Immature natural killer cell (primary cell): ENCODE measurements around the gene MED13L. TPM values are rescaled to one million over a fixed set of nuclear protein-coding genes. Genes with fewer than 3 reads are reported as not detected.

ENCODE experiments used
- DNase-seq, 3 donors: peaks; one replicate each; pipeline ENCODE4 v3.0.0; 2022; ENCODE audit warnings: mixed read lengths in 1 of 3
- H3K27ac Mint-ChIP-seq, 6 donors: one replicate each; pipeline ENCODE4 v1.8.0; 2020; ENCODE audit warnings: mixed read lengths in 6 of 6, mild to moderate bottlenecking in 5 of 6, inconsistent platforms in 4 of 6, moderate library complexity in 3 of 6
- H3K27me3 Mint-ChIP-seq, 3 donors: one replicate each; pipeline ENCODE4 v1.8.0; 2020 to 2021; ENCODE audit warnings: low read depth in 3 of 3, mild to moderate bottlenecking in 3 of 3, mixed read lengths in 3 of 3, moderate library complexity in 3 of 3, inconsistent platforms in 1 of 3
- H3K36me3 Mint-ChIP-seq, 3 donors: one replicate each; pipeline ENCODE4 v1.8.0; 2020; ENCODE audit warnings: mixed read lengths in 3 of 3, inconsistent platforms in 2 of 3, mild to moderate bottlenecking in 2 of 3
- H3K4me1 Mint-ChIP-seq, 2 donors: one replicate each; pipeline ENCODE4 v1.8.0; 2020; ENCODE audit warnings: inconsistent platforms in 2 of 2, mild to moderate bottlenecking in 2 of 2, mixed read lengths in 2 of 2, moderate library complexity in 1 of 2
- H3K4me3 Mint-ChIP-seq, 5 donors: one replicate each; pipeline ENCODE4 v1.8.0; 2020; ENCODE audit warnings: mild to moderate bottlenecking in 5 of 5, mixed read lengths in 5 of 5, inconsistent platforms in 3 of 5, moderate library complexity in 3 of 5
- H3K9me3 Mint-ChIP-seq, 6 donors: one replicate each; pipeline ENCODE4 v1.8.0; 2020; ENCODE audit warnings: mild to moderate bottlenecking in 6 of 6, mixed read lengths in 6 of 6, inconsistent platforms in 4 of 6, moderate library complexity in 3 of 6
- polyA plus RNA-seq, 3 donors: library from polyadenylated mRNA; unstranded; fragments of 300-500 nt; fragmentation: Illumina TruSeq; gene quantifications; one replicate each; pipeline ENCODE4 v1.2.3, GENCODE V29; 2021

Gene MED13L
- polyA plus RNA-seq, 3 donors from 2014 or later: 2.3 to 10.3 (median 4.9) TPM

GRCh38 chr12:116182359-116183063 is 95.0 kb downstream of the MED13L start:
- Mint-ChIP-seq H3K9me3 (no peaks in the 10 kb centered on the region), H3K36me3 (no peaks in the 10 kb centered on the region), H3K27ac (no peak overlapping the region), H3K4me3 (no peak overlapping the region), H3K27me3 (peaks cover 0 to 2% (median 0%) of the 10 kb centered on the region in 3 donors), H3K4me1 (peaks cover 62 to 70% of the 10 kb centered on the region in 2 donors)
- DNase-seq: no peak

- H3K36me3 Mint-ChIP-seq: no peaks in the 10 kb centered on the region
- no peak for DNase-seq
- H3K4me1 Mint-ChIP-seq: peaks cover 58 to 67% of the 10 kb centered on the region in 2 donors
- H3K4me3 Mint-ChIP-seq: no peak overlapping the region
- H3K27me3 Mint-ChIP-seq: peaks cover 0 to 4% (median 0%) of the 10 kb centered on the region in 3 donors
- H3K9me3 Mint-ChIP-seq: no peaks in the 10 kb centered on the region
- no peak overlapping the region for H3K27ac Mint-ChIP-seq
Measured at GRCh38 chr12:116180448-116180847, 97.0 kb downstream of the MED13L start.

DNA sequence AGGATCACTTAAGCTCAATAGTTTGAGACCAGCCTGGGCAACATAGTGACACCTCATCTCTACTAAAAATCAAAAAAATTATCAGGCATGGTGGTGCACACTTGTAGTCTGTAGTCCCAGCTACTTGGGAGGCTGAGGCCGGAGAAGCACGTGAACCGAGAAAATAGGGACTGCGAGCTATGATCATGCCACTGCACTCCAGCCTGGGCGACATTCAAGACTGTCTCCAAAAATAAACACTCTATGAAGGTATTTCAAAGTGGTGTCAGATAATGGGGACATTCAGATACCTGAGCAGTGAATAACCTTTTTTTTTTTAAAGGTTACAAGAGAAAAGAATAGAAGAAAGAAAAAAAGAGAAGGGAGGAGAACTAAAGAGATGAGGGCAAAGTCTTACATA is 98.1 kb downstream of the MED13L start:
- H3K27ac Mint-ChIP-seq: no peak overlapping the region
- H3K4me3 Mint-ChIP-seq: no peak overlapping the region
- peaks cover 0 to 4% (median 0%) of the 10 kb centered on the region in 3 donors for H3K27me3 Mint-ChIP-seq
- no peaks in the 10 kb centered on the region for H3K36me3 Mint-ChIP-seq
- H3K4me1 Mint-ChIP-seq: peaks cover 53 to 67% of the 10 kb centered on the region in 2 donors
- H3K9me3 Mint-ChIP-seq: no peaks in the 10 kb centered on the region
- DNase-seq: no peak

- Mint-ChIP-seq H3K4me3 (no peak overlapping the region), H3K27me3 (peaks cover 0 to 4% (median 0%) of the 10 kb centered on the region in 3 donors), H3K27ac (no peak overlapping the region), H3K4me1 (peaks cover 53 to 70% of the 10 kb centered on the region in 2 donors), H3K9me3 (no peaks in the 10 kb centered on the region), H3K36me3 (no peaks in the 10 kb centered on the region)
- no peak for DNase-seq
Measured at GRCh38 chr12:116177017-116177416, 100.5 kb downstream of the MED13L start.

GRCh38 chr12:116174904-116175303 is 102.6 kb downstream of the MED13L start:
- Mint-ChIP-seq H3K4me1 (peaks cover 49 to 67% of the 10 kb centered on the region in 2 donors), H3K36me3 (no peaks in the 10 kb centered on the region), H3K9me3 (no peaks in the 10 kb centered on the region), H3K27ac (no peak overlapping the region), H3K27me3 (peaks cover 0 to 4% (median 2%) of the 10 kb centered on the region in 3 donors), H3K4me3 (no peak overlapping the region)
- DNase-seq: no peak

DNA sequence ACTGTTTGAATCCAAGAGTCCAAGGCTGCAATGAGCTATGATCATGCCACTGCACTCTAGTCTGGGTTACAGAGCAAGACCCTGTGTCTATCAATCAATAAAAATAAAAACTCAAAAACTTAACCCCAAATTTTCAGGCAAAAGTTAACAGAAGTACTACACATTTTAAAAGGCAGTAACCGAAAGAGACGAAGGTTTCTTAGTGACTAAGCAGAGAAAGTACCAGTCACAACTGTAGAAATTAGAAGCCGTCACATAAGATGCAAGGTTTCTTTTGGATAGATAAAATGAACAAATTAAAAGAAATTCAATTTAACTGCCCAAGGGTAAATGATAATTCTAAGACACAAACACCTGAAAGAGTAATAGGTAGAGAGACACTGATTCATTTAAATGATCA is 103.5 kb downstream of the MED13L start:
- DNase-seq: no peak
- peaks cover 51 to 76% of the 10 kb centered on the region in 2 donors for H3K4me1 Mint-ChIP-seq
- H3K27ac Mint-ChIP-seq: peak overlapping the region in 1 of 6 donors; percentile 17
- H3K27me3 Mint-ChIP-seq: peaks cover 0 to 4% (median 2%) of the 10 kb centered on the region in 3 donors
- no peaks in the 10 kb centered on the region for H3K9me3 Mint-ChIP-seq
- no peaks in the 10 kb centered on the region for H3K36me3 Mint-ChIP-seq
- H3K4me3 Mint-ChIP-seq: no peak overlapping the region

- Mint-ChIP-seq H3K27ac (peak overlapping the region; percentile 40 to 76 (median 66)), H3K27me3 (peaks cover 0 to 2% (median 1%) of the 10 kb centered on the region in 3 donors), H3K36me3 (no peaks in the 10 kb centered on the region), H3K9me3 (no peaks in the 10 kb centered on the region), H3K4me3 (peak overlapping the region; percentile 51 to 83 (median 72)), H3K4me1 (peaks cover 54 to 83% of the 10 kb centered on the region in 2 donors)
- peak in 1 of 3 donors; percentile 13 for DNase-seq
Measured at GRCh38 chr12:116172224-116172849, 105.2 kb downstream of the MED13L start.

DNA sequence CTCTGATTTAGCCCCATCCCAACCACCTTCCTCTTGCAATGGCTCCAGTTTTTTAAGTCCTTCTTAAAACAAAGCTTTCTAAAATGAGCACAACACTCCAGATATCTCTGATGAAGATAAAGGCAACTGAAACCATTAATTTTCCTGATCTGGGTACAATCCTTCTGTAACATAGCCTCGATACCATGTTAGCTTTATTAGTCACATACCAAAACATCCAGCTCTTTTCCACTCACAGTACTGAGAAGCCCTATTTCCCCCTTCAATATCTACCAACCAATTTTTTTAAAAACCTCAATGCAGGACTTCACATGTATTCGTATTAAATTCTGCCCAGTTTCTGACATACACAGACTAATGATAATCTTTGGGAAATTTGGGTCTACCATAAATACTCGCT is 105.9 kb downstream of the MED13L start:
- Mint-ChIP-seq H3K4me1 (peaks cover 50 to 86% of the 10 kb centered on the region in 2 donors), H3K27ac (peak overlapping the region in 5 of 6 donors; percentile 3 to 73 (median 42))

DNA sequence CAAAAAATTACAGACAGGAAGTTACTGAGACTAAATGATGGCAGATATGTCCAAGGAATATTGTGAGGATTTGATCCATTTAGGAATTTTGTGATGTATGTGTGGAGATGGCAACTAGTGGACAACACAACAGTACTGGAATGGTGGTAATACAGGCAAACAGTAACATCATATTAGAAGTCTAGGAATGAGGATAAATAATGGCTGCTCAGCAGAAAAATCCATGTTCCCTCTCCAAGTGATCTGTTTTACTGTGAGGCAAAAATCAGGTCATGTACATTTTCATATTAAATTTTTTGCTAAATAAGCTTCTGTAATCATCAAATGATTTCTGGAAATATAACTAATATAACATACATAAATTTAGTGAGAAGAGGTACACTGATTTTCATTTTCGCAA is 108.4 kb downstream of the MED13L start:
- no peaks in the 10 kb centered on the region for H3K36me3 Mint-ChIP-seq
- H3K4me1 Mint-ChIP-seq: peaks cover 58 to 86% of the 10 kb centered on the region in 2 donors

More for the DNA sequence above, 105.9 kb downstream of the MED13L start:
- Mint-ChIP-seq H3K9me3 (no peaks in the 10 kb centered on the region), H3K4me3 (peak overlapping the region in 4 of 5 donors; percentile 62 to 83 (median 74)), H3K36me3 (no peaks in the 10 kb centered on the region), H3K27me3 (peaks cover 0 to 2% (median 0%) of the 10 kb centered on the region in 3 donors)
- DNase-seq: no peak

DNA sequence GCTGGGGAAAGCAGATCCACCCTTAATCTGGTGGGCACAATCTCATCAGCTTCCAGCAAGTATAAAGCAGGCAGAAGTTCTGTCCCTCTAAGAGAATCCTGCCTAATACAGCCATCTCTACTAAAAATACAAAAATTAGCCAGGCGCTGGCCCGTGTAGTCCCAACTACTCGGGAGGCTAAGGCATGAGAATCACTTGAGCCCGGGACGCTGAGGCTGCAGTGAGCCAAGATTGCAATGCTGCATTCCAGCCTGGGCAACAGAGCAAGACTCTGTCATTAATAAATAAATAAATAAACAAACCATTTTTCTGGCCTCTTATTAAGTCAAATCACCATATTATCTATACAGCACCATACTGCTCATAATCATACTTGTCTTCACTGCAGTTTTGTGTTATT is 111.2 kb downstream of the MED13L start:
- H3K9me3 Mint-ChIP-seq: no peaks in the 10 kb centered on the region
- no peak overlapping the region for H3K27ac Mint-ChIP-seq
- peaks cover 0 to 4% (median 0%) of the 10 kb centered on the region in 3 donors for H3K27me3 Mint-ChIP-seq
- H3K4me1 Mint-ChIP-seq: peaks cover 42 to 77% of the 10 kb centered on the region in 2 donors
- no peak for DNase-seq
- H3K36me3 Mint-ChIP-seq: no peaks in the 10 kb centered on the region
- no peak overlapping the region for H3K4me3 Mint-ChIP-seq

More for the DNA sequence above, 108.4 kb downstream of the MED13L start:
- DNase-seq: no peak
- Mint-ChIP-seq H3K4me3 (no peak overlapping the region), H3K27ac (no peak overlapping the region), H3K27me3 (peaks cover 0 to 4% (median 2%) of the 10 kb centered on the region in 3 donors), H3K9me3 (no peaks in the 10 kb centered on the region)

- no peaks in the 10 kb centered on the region for H3K36me3 Mint-ChIP-seq
- no peaks in the 10 kb centered on the region for H3K9me3 Mint-ChIP-seq
- H3K4me1 Mint-ChIP-seq: peaks cover 41 to 84% of the 10 kb centered on the region in 2 donors
- no peak for DNase-seq
- peaks cover 0 to 4% (median 0%) of the 10 kb centered on the region in 3 donors for H3K27me3 Mint-ChIP-seq
- peak overlapping the region in 1 of 6 donors; percentile 76 for H3K27ac Mint-ChIP-seq
- peak overlapping the region in 1 of 5 donors; percentile 25 for H3K4me3 Mint-ChIP-seq
Measured at GRCh38 chr12:116165036-116165425, 112.5 kb downstream of the MED13L start.

DNA sequence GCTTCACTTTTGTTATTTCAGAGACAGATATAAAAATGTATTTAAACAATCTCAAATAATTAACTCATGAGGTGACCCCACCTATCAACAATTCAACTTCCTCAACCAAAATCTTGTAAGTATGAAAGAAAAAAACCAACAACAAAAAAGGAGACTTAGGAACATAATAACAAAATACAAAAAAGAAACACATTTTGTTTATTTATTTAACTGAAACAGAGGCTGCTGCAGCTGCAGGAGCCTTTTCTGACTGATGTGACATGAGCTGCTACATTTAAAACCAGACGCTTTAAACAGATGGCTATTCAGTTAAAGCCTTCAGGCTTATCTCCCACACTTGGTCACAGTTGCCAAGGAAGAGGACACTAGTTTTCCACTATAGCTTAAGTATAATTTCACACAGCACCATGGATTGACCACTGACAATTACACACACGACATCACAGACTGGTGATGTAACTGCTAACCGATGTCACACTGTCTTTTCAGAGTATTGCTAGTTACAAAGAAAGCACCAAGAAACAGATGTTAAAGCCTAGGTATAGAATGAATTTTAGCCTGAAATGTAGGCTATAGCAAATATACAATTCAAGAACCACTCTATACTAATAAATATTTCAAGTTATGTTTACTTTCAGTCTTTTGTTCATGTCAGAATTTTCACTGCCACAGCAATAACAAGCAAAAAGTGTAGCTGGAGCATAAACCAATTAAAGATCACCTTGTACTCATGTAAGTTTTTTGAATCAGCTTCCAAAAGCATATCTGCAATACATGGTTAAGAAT is 113.0 kb downstream of the MED13L start:
- Mint-ChIP-seq H3K36me3 (no peaks in the 10 kb centered on the region), H3K27ac (peak overlapping the region in 4 of 6 donors; percentile 46 to 76 (median 62)), H3K4me1 (peaks cover 38 to 82% of the 10 kb centered on the region in 2 donors), H3K27me3 (peaks cover 0 to 4% (median 0%) of the 10 kb centered on the region in 3 donors), H3K9me3 (no peaks in the 10 kb centered on the region), H3K4me3 (peak overlapping the region in 2 of 5 donors; percentile 25 to 40)
- no peak for DNase-seq

GRCh38 chr12:116162071-116162470 is 115.4 kb downstream of the MED13L start:
- H3K27me3 Mint-ChIP-seq: peaks cover 0 to 4% (median 0%) of the 10 kb centered on the region in 3 donors
- H3K9me3 Mint-ChIP-seq: no peaks in the 10 kb centered on the region
- peaks cover 54 to 88% of the 10 kb centered on the region in 2 donors for H3K4me1 Mint-ChIP-seq
- H3K4me3 Mint-ChIP-seq: no peak overlapping the region
- H3K36me3 Mint-ChIP-seq: no peaks in the 10 kb centered on the region
- H3K27ac Mint-ChIP-seq: no peak overlapping the region
- no peak for DNase-seq
